Vagina (tissue), 2 donors: ENCODE results near the gene CCDC88C.

Experiments used
- POLR2A ChIP-seq, 2 donors: fragments of 450-650 bp; IDR thresholded peaks; one replicate each; pipeline ENCODE4 v1.6.1; 2017; ENCODE audit warnings: antibody characterized with exemption in 2 of 2, mild to moderate bottlenecking in 2 of 2, moderate library complexity in 2 of 2
- POLR2AphosphoS5 ChIP-seq, 2 donors: sonication (generic); formaldehyde crosslinking; IDR thresholded peaks; one replicate each; pipeline ENCODE4 v1.9.0; 2017; ENCODE audit warnings: antibody characterized with exemption in 2 of 2, mild to moderate bottlenecking in 2 of 2, low read depth in 1 of 2; ENCODE audit not compliant: insufficient read depth in 1 of 2
- TF ChIP-seq, protein P1 (sequence below), 3 experiments: fragments of 450-650 bp in 2 of 3; fragments of 200-600 bp in 1 of 3; sonication (generic) in 1 of 3; IDR thresholded peaks; one replicate each; pipeline ENCODE4 v1.5.1; 2017 to 2019; ENCODE audit warnings: antibody characterized with exemption in 3 of 3, mild to moderate bottlenecking in 2 of 3, moderate library complexity in 2 of 3

- TF ChIP-seq, protein P1, sequence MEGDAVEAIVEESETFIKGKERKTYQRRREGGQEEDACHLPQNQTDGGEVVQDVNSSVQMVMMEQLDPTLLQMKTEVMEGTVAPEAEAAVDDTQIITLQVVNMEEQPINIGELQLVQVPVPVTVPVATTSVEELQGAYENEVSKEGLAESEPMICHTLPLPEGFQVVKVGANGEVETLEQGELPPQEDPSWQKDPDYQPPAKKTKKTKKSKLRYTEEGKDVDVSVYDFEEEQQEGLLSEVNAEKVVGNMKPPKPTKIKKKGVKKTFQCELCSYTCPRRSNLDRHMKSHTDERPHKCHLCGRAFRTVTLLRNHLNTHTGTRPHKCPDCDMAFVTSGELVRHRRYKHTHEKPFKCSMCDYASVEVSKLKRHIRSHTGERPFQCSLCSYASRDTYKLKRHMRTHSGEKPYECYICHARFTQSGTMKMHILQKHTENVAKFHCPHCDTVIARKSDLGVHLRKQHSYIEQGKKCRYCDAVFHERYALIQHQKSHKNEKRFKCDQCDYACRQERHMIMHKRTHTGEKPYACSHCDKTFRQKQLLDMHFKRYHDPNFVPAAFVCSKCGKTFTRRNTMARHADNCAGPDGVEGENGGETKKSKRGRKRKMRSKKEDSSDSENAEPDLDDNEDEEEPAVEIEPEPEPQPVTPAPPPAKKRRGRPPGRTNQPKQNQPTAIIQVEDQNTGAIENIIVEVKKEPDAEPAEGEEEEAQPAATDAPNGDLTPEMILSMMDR (IDR thresholded peaks at IDR 0.05), result no peak
- TF ChIP-seq POLR2A (IDR thresholded peaks at IDR 0.05) (no peak), POLR2AphosphoS5 (IDR thresholded peaks at IDR 0.05; ENCODE audit: insufficient read depth in 1 of 2, low read depth in 1 of 2) (no peak)
Measured at GRCh38 chr14:91317381-91318308, 100.0 kb downstream of the CCDC88C start.
